Stimulated activated CD4-positive, alpha-beta T cell treated with anti-CD3 and anti-CD28 coated beads, Interleukin-1b, Interleukin-23, amount 100 ng/mL, for 24 hours (primary cell): Measurements from ENCODE around the gene SLC35A2.
"Not testable (repeated sequence)": the region's sequence is repeated elsewhere in the genome, so short reads cannot be mapped to it uniquely, and the experiment has no call there.

Experiments
- DNase-seq, 4 experiments: peaks; one replicate each; pipeline ENCODE4 v3.0.0-alpha.2; 2020; ENCODE audit warnings: low read depth in 4 of 4, low spot score in 1 of 4

Gene SLC35A2

DNA sequence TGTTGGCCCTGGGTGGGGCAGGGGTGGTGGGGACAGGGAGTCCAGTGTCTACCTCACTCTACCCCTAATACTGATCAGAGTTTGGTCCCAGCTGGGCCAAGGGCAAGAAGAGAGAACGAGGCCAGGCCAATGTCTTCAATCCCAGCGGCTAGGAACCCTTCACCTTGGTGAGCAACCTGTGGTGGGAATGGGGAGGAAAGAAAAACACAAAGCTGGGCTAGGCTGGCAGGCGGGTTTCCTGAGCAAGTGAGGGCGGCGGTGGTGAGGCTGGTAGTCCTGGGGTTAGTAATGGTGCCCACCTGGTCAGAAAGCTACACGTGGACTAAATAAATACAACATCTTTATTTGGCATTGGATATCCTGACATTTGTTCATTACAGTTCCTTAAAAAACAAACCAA lies 8.2 kb downstream of the SLC35A2 start:
- no peak for DNase-seq

GRCh38 chrX:48902776-48903175 lies 8.7 kb downstream of the SLC35A2 start:
- DNase-seq, result no peak

DNA sequence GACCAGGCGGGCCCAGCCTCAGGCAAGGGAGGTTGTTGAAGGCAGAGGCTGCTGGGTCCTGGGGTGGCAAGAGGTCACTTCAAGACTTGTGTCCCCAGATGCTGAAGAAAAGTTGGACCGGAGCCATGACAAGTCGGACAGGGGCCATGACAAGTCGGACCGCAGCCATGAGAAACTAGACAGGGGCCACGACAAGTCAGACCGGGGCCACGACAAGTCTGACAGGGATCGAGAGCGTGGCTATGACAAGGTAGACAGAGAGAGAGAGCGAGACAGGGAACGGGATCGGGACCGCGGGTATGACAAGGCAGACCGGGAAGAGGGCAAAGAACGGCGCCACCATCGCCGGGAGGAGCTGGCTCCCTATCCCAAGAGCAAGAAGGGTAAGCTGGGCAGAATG lies 9.3 kb downstream of the SLC35A2 start:
- DNase-seq, result no peak

DNA sequence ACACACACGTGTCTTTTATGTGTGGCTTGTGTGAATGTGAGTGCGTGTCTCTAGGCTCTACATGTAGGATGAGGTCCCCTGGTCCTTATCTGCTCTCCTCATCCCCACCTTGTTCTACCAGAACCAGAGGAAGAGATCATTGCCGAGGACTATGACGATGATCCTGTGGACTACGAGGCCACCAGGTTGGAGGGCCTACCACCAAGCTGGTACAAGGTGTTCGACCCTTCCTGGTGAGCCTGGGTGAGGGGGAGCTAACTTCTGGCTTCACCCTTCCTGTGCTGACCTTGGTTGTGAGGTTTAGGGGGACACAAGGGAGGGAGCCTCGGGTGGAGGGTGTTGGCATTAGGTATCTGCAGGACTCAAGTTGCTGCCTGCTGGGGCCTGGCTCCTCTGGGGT lies 10.4 kb downstream of the SLC35A2 start:
- DNase-seq, result no peak

DNA sequence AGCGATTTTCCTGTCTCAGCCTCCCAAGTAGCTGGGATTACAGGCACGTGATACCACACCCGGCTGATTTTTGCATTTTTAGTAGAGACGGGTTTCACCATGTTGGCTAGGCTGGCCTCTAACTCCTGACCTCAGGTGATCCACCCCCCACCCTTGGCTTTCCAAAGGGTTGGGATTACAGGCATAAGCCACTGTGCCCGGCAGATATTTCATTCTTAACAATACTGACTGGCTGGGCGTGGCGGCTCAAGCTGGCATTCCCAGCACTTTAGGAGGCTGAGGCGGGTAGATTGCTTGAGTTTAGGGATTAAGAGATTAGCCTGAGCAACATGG lies 12.4 kb downstream of the SLC35A2 start:
- DNase-seq, result no peak

GRCh38 chrX:48897625-48898306 lies 13.7 kb downstream of the SLC35A2 start, which contains the start of the genes PQBP1 and TIMM17B:
TSS of gene PQBP1 (plus strand) at chrX:48897930. CDS start at chrX:48898510, 580 bp downstream.
TSS of gene TIMM17B (minus strand) at chrX:48897768. CDS start at chrX:48897749, 19 bp downstream.
- peak in 3 of 4 experiments; percentile 59 to 77 (median 68) for DNase-seq

DNA sequence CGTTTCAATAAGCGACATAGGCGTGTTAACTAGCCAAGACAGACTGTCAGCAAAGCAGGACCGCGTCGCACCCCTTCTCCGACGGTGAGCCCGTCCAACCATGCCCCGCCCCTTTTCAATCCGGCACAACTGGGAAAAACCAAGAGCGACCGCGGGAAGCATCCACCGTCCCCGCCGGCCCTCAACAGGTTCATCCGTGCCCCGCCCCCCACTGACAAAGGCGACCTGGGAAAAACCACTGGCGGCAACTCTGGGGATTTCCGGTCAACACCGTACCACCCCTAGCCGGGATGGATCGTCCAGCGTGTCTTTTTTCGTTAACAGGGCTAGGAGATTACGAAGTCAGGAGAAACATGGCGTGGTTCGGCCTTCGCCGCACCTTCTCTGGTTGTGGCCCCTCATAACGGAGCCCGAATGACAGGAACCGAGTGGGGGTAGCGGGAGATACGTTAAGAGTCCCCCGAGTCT lies 14.3 kb downstream of the SLC35A2 start:
- DNase-seq, result peak in 1 of 4 experiments; percentile 48

GRCh38 chrX:48896611-48897011 lies 14.8 kb downstream of the SLC35A2 start:
- DNase-seq, result no peak

DNA sequence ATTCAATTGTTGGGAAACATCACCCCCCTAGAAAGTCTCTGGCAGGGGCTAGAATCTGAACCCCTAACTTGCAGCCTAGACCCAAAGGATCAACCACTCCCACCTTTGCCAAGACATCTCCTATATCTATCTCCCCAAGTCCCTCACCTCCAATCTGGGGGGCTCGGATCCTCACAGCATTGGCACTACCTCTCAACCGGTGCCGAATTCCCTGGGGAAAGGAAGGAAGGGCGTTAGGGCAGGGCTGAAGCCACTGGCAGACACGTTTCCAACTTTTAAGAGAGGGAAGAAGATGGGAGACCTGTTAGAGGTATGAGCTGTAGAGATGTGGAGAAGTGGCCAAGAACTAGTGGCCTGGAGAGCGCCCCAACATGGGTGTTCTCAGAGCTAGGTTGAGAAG lies 16.6 kb downstream of the SLC35A2 start:
- no peak for DNase-seq

DNA sequence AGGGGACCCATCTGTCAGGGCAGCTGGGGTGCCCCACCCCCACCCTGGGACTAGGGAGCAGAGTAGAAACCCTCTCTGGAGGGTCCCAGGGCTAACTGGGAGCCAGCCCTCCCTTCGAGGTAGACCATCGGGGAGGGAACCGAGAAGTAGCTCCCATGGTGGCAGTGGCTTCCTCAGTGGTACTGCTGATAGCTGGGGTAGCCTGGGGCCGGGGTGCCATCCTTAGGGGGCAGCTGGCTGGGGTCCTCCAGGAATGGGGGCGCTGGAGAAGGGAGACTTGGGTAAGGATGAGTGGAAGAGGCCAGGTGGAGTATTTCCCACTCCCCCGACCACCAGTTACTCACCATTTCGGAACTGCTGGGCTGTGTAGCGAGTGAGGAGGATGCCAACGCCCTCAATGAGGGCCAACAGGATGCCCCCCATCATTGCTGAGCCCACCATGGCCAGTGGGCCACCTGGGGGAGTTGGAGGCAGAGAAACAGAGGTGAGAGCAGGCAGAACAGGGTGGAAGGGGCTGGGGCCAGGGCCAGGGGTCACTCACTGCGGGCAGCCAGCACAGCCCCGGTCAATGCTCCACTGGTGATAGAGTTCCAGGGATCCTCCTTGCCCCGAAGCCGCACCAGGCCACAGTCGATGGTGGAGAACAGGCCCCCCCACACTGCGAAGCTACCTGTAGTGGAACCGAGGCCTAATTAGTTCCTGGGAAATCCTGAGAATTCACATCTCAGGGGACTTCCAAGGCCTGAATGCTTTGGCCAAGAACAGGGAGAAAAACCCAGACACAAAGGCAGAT lies 17.7 kb downstream of the SLC35A2 start:
- DNase-seq, result no peak

- DNase-seq, result no peak
Observed at GRCh38 chrX:48892896-48893295, 18.6 kb downstream of the SLC35A2 start.

DNA sequence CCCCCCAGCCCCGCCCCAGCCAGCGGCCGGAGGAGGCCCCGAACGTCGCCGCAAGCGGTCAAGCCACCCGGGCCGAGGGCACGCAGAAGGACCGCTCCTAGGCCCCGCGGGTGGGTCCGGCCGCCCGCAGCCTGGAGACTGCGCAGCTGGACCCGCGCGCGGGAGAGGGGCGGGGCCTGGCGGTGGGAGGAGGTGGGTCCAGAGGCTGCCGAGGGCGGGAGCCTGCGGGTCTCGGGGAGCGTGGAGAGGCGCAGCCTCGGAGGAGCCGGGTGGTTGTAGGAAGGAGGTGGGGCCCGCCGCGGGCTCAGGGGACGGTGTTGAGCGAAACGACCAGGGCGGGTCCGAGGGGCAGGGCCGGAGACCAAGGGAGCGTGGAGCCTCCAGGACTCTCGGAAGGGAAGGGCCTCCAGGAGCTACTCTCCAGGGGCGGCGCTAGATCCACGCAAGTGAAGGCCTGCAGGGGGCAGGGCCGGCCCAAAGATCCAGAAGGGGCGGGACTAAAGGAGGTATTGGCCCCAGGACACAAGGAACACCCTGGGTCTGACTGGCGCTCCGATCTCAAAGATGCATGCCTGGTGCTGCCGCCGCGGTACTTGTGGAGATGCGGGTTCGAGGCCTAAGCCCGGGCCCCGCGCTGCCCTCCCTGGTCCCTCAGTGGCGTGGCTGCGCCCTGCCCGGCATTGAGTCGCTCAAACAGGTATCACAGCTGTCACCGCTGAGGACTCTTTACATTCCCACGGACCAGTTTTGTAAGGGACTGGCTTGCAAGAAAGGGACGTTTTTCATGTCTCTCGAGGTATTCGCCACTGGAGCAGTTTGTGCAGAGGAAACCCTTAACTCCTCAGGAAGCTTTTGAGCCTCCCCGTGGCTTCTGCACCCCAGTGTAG lies 19.8 kb downstream of the SLC35A2 start:
- peak in 3 of 4 experiments; percentile 42 to 64 (median 51) for DNase-seq

- DNase-seq, result no peak
Observed at GRCh38 chrX:48890934-48891401, 20.5 kb downstream of the SLC35A2 start.

- DNase-seq, result no peak
Observed at GRCh38 chrX:48890296-48890925, 21.0 kb downstream of the SLC35A2 start.

GRCh38 chrX:48886586-48886985 lies 24.9 kb downstream of the SLC35A2 start:
- not testable (repeated sequence) for DNase-seq

- no peak for DNase-seq
Observed at GRCh38 chrX:48883729-48884128, 27.7 kb downstream of the SLC35A2 start.

DNA sequence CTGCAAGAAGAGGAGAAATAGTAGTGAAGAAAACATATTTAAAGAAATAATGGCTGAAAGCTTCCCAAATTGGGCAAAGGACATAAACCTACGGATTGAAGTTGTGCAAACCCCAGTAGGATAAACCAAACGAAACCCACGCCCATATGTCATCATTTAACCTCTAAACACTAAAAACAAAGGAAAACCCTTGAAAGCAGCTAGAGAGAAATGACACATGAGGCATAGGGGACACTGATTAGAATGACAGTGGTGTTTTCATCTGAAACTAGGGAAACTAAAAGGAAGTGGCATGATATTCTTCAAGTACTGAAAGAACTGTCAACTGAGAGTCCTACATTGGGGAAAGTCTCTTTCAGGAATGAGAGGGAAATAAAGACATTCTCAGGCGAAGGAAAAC lies 34.5 kb downstream of the SLC35A2 start:
- not testable (repeated sequence) for DNase-seq

DNA sequence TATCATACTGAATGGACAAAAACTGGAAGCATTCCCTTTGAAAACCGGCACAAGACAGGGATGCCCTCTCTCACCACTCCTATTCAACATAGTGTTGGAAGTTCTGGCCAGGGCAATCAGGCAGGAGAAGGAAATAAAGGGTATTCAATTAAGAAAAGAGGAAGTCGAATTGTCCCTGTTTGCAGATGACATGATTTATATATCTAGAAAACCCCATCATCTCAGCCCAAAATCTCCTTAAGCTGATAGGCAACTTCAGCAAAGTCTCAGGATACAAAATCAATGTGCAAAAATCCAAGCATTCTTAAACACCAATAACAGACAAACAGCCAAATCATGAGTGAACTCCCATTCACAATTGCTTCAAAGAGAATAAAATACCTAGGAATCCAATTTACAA lies 39.4 kb downstream of the SLC35A2 start:
- not testable (repeated sequence) for DNase-seq

DNA sequence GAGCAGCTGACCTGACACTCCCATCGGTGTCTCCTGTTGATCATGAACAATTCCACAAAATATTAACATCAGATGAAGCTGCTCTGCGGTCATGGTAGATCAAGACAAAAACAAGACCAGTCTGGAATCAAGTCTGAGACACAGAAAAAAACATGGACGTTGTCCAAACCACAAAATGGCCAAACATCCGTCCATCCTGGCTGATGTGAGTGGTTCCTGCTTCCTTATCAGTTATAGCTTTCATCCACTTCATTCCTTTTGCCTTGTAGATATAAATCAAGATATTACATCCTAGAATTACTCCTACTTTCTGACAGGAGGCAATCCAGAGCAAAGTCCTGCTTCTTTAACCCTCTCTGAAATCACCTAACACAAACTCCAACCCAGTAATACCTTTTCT lies 47.2 kb downstream of the SLC35A2 start:
- no peak for DNase-seq

- no peak for DNase-seq
Observed at GRCh38 chrX:48854898-48855297, 56.5 kb downstream of the SLC35A2 start.
